ENCODE results near the gene MINDY2.
A peak's percentile ranks its signal among the peaks of the same experiment; 100 is the strongest.

Gene MINDY2

GRCh38 chr15:58749532-58750337, 21.4 kb upstream of the MINDY2 start, which contains the start of gene ADAM10:
Gene ADAM10 (minus strand): TSS chr15:58749707. CDS start chr15:58749534, 173 bp downstream.
- FAIRE-seq (peak; percentile 94), DNase-seq (ENCODE audit: insufficient read length, low spot score) (peak; percentile 98)
- TF ChIP-seq POLR2A (IDR thresholded peaks at IDR 0.05; ENCODE audit: low read depth, low read length) = peak; percentile 74
- 0 out of 2 replicates have a peak, but pooled peaks have one; percentile 9 for TF ChIP-seq SPI1 (IDR thresholded peaks at IDR 0.05; ENCODE audit: low read depth, low read length)
- TF ChIP-seq TAF1 (IDR thresholded peaks at IDR 0.05; ENCODE audit: low read depth, low read length) = 0 out of 2 replicates have a peak, but pooled peaks have one; percentile 24
- no peak; the same call in 1 of the 2 replicates for TF ChIP-seq POU2F2 (IDR thresholded peaks at IDR 0.05; ENCODE audit: low read depth, low read length)
- no peak for TF ChIP-seq PAX5 (IDR thresholded peaks at IDR 0.05; ENCODE audit: insufficient read depth, low read length, severe bottlenecking)
- peak; percentile 66; the same call in 1 of the 2 replicates for TF ChIP-seq POLR2AphosphoS5 (IDR thresholded peaks at IDR 0.05; ENCODE audit: low read depth, low read length)

- FAIRE-seq (no peak), DNase-seq (ENCODE audit: insufficient read length, low spot score) (no peak)
- TF ChIP-seq POU2F2 (IDR thresholded peaks at IDR 0.05; ENCODE audit: low read depth, low read length) (no peak), POLR2A (IDR thresholded peaks at IDR 0.05; ENCODE audit: low read depth, low read length) (no peak), SPI1 (IDR thresholded peaks at IDR 0.05; ENCODE audit: low read depth, low read length) (no peak), PAX5 (IDR thresholded peaks at IDR 0.05; ENCODE audit: insufficient read depth, low read length, severe bottlenecking) (no peak), POLR2AphosphoS5 (IDR thresholded peaks at IDR 0.05; ENCODE audit: low read depth, low read length) (no peak), TAF1 (IDR thresholded peaks at IDR 0.05; ENCODE audit: low read depth, low read length) (no peak)
Measured at GRCh38 chr15:58752716-58753115, 18.4 kb upstream of the MINDY2 start.

GRCh38 chr15:58755350-58755749, 15.8 kb upstream of the MINDY2 start:
- no peak for FAIRE-seq
- TF ChIP-seq TAF1 (IDR thresholded peaks at IDR 0.05; ENCODE audit: low read depth, low read length) (no peak), POU2F2 (IDR thresholded peaks at IDR 0.05; ENCODE audit: low read depth, low read length) (no peak), SPI1 (IDR thresholded peaks at IDR 0.05; ENCODE audit: low read depth, low read length) (no peak), POLR2AphosphoS5 (IDR thresholded peaks at IDR 0.05; ENCODE audit: low read depth, low read length) (no peak)
- no peak for DNase-seq (ENCODE audit: insufficient read length, low spot score)

GRCh38 chr15:58755956-58756355, 15.1 kb upstream of the MINDY2 start:
- no peak for FAIRE-seq
- DNase-seq (ENCODE audit: insufficient read length, low spot score) = no peak
- no peak for TF ChIP-seq POLR2AphosphoS5 (IDR thresholded peaks at IDR 0.05; ENCODE audit: low read depth, low read length)
- TF ChIP-seq PAX5 (IDR thresholded peaks at IDR 0.05; ENCODE audit: insufficient read depth, low read length, severe bottlenecking) = no peak
- TF ChIP-seq POU2F2 (IDR thresholded peaks at IDR 0.05; ENCODE audit: low read depth, low read length) = no peak

- DNase-seq (ENCODE audit: insufficient read length, low spot score) (no peak), FAIRE-seq (no peak)
Measured at GRCh38 chr15:58758141-58758540, 13.0 kb upstream of the MINDY2 start.

GRCh38 chr15:58760385-58761009, 10.6 kb upstream of the MINDY2 start:
- TF ChIP-seq POLR2A (IDR thresholded peaks at IDR 0.05; ENCODE audit: low read depth, low read length) = no peak
- no peak for TF ChIP-seq PAX5 (IDR thresholded peaks at IDR 0.05; ENCODE audit: insufficient read depth, low read length, severe bottlenecking)
- TF ChIP-seq TAF1 (IDR thresholded peaks at IDR 0.05; ENCODE audit: low read depth, low read length) = no peak
- no peak for TF ChIP-seq SPI1 (IDR thresholded peaks at IDR 0.05; ENCODE audit: low read depth, low read length)
- TF ChIP-seq POLR2AphosphoS5 (IDR thresholded peaks at IDR 0.05; ENCODE audit: low read depth, low read length) = no peak
- no peak for TF ChIP-seq POU2F2 (IDR thresholded peaks at IDR 0.05; ENCODE audit: low read depth, low read length)
- DNase-seq (ENCODE audit: insufficient read length, low spot score) = no peak
- no peak for FAIRE-seq

More at GRCh38 chr15:58758141-58758540, 13.0 kb upstream of the MINDY2 start:
- TF ChIP-seq PAX5 (IDR thresholded peaks at IDR 0.05; ENCODE audit: insufficient read depth, low read length, severe bottlenecking) = no peak
- TF ChIP-seq TAF1 (IDR thresholded peaks at IDR 0.05; ENCODE audit: low read depth, low read length) = no peak
- TF ChIP-seq POLR2A (IDR thresholded peaks at IDR 0.05; ENCODE audit: low read depth, low read length) = no peak
- no peak for TF ChIP-seq SPI1 (IDR thresholded peaks at IDR 0.05; ENCODE audit: low read depth, low read length)

GRCh38 chr15:58761010-58761388, 10.1 kb upstream of the MINDY2 start:
- DNase-seq (ENCODE audit: insufficient read length, low spot score) (no peak), FAIRE-seq (no peak)
- no peak for TF ChIP-seq TAF1 (IDR thresholded peaks at IDR 0.05; ENCODE audit: low read depth, low read length)
- TF ChIP-seq POU2F2 (IDR thresholded peaks at IDR 0.05; ENCODE audit: low read depth, low read length) = no peak
- no peak for TF ChIP-seq POLR2AphosphoS5 (IDR thresholded peaks at IDR 0.05; ENCODE audit: low read depth, low read length)
- TF ChIP-seq POLR2A (IDR thresholded peaks at IDR 0.05; ENCODE audit: low read depth, low read length) = no peak
- no peak for TF ChIP-seq SPI1 (IDR thresholded peaks at IDR 0.05; ENCODE audit: low read depth, low read length)
- TF ChIP-seq PAX5 (IDR thresholded peaks at IDR 0.05; ENCODE audit: insufficient read depth, low read length, severe bottlenecking) = no peak

- no peak for TF ChIP-seq POU2F2 (IDR thresholded peaks at IDR 0.05; ENCODE audit: low read depth, low read length)
- no peak for TF ChIP-seq POLR2A (IDR thresholded peaks at IDR 0.05; ENCODE audit: low read depth, low read length)
- TF ChIP-seq TAF1 (IDR thresholded peaks at IDR 0.05; ENCODE audit: low read depth, low read length) = no peak
- no peak for TF ChIP-seq POLR2AphosphoS5 (IDR thresholded peaks at IDR 0.05; ENCODE audit: low read depth, low read length)
- TF ChIP-seq SPI1 (IDR thresholded peaks at IDR 0.05; ENCODE audit: low read depth, low read length) = no peak
- TF ChIP-seq PAX5 (IDR thresholded peaks at IDR 0.05; ENCODE audit: insufficient read depth, low read length, severe bottlenecking) = no peak
- no peak for FAIRE-seq
Measured at GRCh38 chr15:58762285-58762684, 8.8 kb upstream of the MINDY2 start.

GRCh38 chr15:58762731-58763130, 8.4 kb upstream of the MINDY2 start:
- DNase-seq (ENCODE audit: insufficient read length, low spot score) (no peak), FAIRE-seq (no peak)
- no peak for TF ChIP-seq SPI1 (IDR thresholded peaks at IDR 0.05; ENCODE audit: low read depth, low read length)
- no peak for TF ChIP-seq POU2F2 (IDR thresholded peaks at IDR 0.05; ENCODE audit: low read depth, low read length)
- no peak for TF ChIP-seq TAF1 (IDR thresholded peaks at IDR 0.05; ENCODE audit: low read depth, low read length)
- no peak for TF ChIP-seq POLR2A (IDR thresholded peaks at IDR 0.05; ENCODE audit: low read depth, low read length)
- no peak for TF ChIP-seq PAX5 (IDR thresholded peaks at IDR 0.05; ENCODE audit: insufficient read depth, low read length, severe bottlenecking)
- no peak for TF ChIP-seq POLR2AphosphoS5 (IDR thresholded peaks at IDR 0.05; ENCODE audit: low read depth, low read length)

More at GRCh38 chr15:58762285-58762684, 8.8 kb upstream of the MINDY2 start:
- DNase-seq (ENCODE audit: insufficient read length, low spot score) = no peak

Data from GM12891 (cell line).